SH-SY5Y (cell line): ENCODE results near the gene GCN1.

ENCODE experiments used
- GATA2 ChIP-seq: IDR thresholded peaks from 2 replicates; pipeline ENCODE4 v1.6.1; 2011; ENCODE audit warnings: mild to moderate bottlenecking, low read depth, low read length
- GATA3 ChIP-seq: IDR thresholded peaks from 2 replicates; pipeline ENCODE4 v1.6.1; 2011; ENCODE audit warnings: low read depth, mild to moderate bottlenecking, low read length, moderate library complexity

DNA sequence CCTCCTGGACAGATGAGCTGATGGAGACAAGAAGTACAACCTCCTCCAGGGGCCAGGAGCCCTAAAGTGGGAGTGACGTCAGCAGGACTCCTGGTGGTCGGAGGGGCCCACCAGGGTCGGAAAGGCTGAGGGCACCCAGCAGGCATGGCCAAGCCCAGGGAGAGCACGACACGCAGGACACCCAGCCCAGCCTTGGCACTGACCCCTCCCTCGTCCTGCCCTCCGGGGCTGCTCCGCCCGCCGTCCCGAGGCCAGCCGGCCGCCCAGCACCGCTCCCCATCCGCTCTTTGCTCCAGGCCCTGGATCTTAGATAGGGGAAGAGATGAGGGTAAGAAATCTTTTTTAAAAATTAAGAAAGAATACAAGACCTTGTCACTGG, 20.8 kb upstream of the GCN1 start:
- TF ChIP-seq GATA2 (no peak), GATA3 (no peak)
